HTERT RPE-1 (cell line): ENCODE measurements around the gene TUT1.
"Not testable (repeated sequence)": the region's sequence is repeated elsewhere in the genome, so short reads cannot be mapped to it uniquely, and the experiment has no call there.

Experiments used
- in situ Hi-C: fragments of 300-500 bp; cut with MboI; formaldehyde crosslinking; loops from 4 replicates; pipeline ENCODE4 v1.14.3; 2020; ENCODE audit warnings: low sequenced_read_pairs

TUT1 gene

GRCh38 chr11:62591448-62592145, at the start of gene TUT1:
TUT1 (minus strand) TSS chr11:62591523; CDS start chr11:62591485, 38 bp downstream.
- in situ Hi-C loops: no loop called here

GRCh38 chr11:62632492-62632891, 41.2 kb upstream of the TUT1 start:
- in situ Hi-C loops: no loop called here

GRCh38 chr11:62627713-62628112, 36.4 kb upstream of the TUT1 start:
- in situ Hi-C loops: no loop called here

- in situ Hi-C loops: no loop called here
Observed at GRCh38 chr11:62622476-62623089, 31.3 kb upstream of the TUT1 start.

- in situ Hi-C loops: no loop called here
Observed at GRCh38 chr11:62621567-62622470, 30.5 kb upstream of the TUT1 start, which contains the start of gene B3GAT3. B3GAT3 (minus strand) TSS chr11:62621986; CDS start chr11:62621947, 39 bp downstream.

- in situ Hi-C loops: no loop called here
Observed at GRCh38 chr11:62621027-62621566, 29.8 kb upstream of the TUT1 start.

- in situ Hi-C loops: not testable (repeated sequence)
Observed at GRCh38 chr11:62616957-62617356, 25.6 kb upstream of the TUT1 start.

GRCh38 chr11:62615521-62615920, 24.2 kb upstream of the TUT1 start:
- in situ Hi-C loops: no loop called here

- in situ Hi-C loops: no loop called here
Observed at GRCh38 chr11:62614275-62614674, 23.0 kb upstream of the TUT1 start.

- in situ Hi-C loops: no loop called here
Observed at GRCh38 chr11:62613291-62613778, 22.0 kb upstream of the TUT1 start.

- in situ Hi-C loops: no loop called here
Observed at GRCh38 chr11:62612366-62613290, 21.3 kb upstream of the TUT1 start, which contains the start of the genes EML3 and ROM1. EML3 (minus strand) TSS chr11:62612775; CDS start chr11:62612457, 318 bp downstream. ROM1 (plus strand) TSS chr11:62613257; CDS start chr11:62613282, 25 bp downstream.

- in situ Hi-C loops: no loop called here
Observed at GRCh38 chr11:62611705-62612365, 20.5 kb upstream of the TUT1 start.

GRCh38 chr11:62610814-62611704, 19.7 kb upstream of the TUT1 start:
- in situ Hi-C loops: no loop called here

- in situ Hi-C loops: no loop called here
Observed at GRCh38 chr11:62610403-62610802, 19.1 kb upstream of the TUT1 start.

- in situ Hi-C loops: no loop called here
Observed at GRCh38 chr11:62608776-62609175, 17.5 kb upstream of the TUT1 start.

GRCh38 chr11:62607714-62608113, 16.4 kb upstream of the TUT1 start:
- in situ Hi-C loops: no loop called here

GRCh38 chr11:62605902-62606301, 14.6 kb upstream of the TUT1 start:
- in situ Hi-C loops: no loop called here

GRCh38 chr11:62605467-62605866, 14.1 kb upstream of the TUT1 start:
- in situ Hi-C loops: no loop called here
